BLaER1 treated with 17β-estradiol and CSF1 and Interleukin-3, amounts not matched to agents 10 nM and 100 nM (cell line): ENCODE results near the gene NCR1.
"Not testable (repeated sequence)": the region's sequence is repeated elsewhere in the genome, so short reads cannot be mapped to it uniquely, and the experiment has no call there.

Source experiments
- H3K27ac ChIP-seq, 11 experiments: shearing (Covaris generic); formaldehyde crosslinking; 2 replicates each; pipeline ENCODE4 v1.8.1; 2022
- H3K27me3 ChIP-seq, 11 experiments: shearing (Covaris generic); formaldehyde crosslinking; 2 replicates each; pipeline ENCODE4 v1.8.1; 2022
- H3K36me3 ChIP-seq, 11 experiments: shearing (Covaris generic); formaldehyde crosslinking; 2 replicates each; pipeline ENCODE4 v1.8.1; 2022
- H3K4me1 ChIP-seq, 10 experiments: shearing (Covaris generic); formaldehyde crosslinking; 2 replicates each; pipeline ENCODE4 v1.8.1; 2022
- H3K4me2 ChIP-seq, 11 experiments: shearing (Covaris generic); formaldehyde crosslinking; 2 replicates each; pipeline ENCODE4 v1.8.1; 2022
- H3K4me3 ChIP-seq, 10 experiments: shearing (Covaris generic); formaldehyde crosslinking; 2 replicates each; pipeline ENCODE4 v1.8.1; 2022
- H3K9ac ChIP-seq, 11 experiments: shearing (Covaris generic); formaldehyde crosslinking; 2 replicates each; pipeline ENCODE4 v1.8.1; 2022
- H3K9me3 ChIP-seq, 11 experiments: shearing (Covaris generic); formaldehyde crosslinking; replicated peaks in 1 of 11; 2 replicates each; pipeline ENCODE4 v1.8.1; 2022
- H4K20me1 ChIP-seq, 11 experiments: shearing (Covaris generic); formaldehyde crosslinking; 2 replicates each; pipeline ENCODE4 v1.8.1; 2022
- Cebpa-rat ChIP-seq, 11 experiments: shearing (Covaris generic); IDR thresholded peaks; 2 replicates each; pipeline ENCODE4 v1.8.1; 2022

Gene NCR1

DNA sequence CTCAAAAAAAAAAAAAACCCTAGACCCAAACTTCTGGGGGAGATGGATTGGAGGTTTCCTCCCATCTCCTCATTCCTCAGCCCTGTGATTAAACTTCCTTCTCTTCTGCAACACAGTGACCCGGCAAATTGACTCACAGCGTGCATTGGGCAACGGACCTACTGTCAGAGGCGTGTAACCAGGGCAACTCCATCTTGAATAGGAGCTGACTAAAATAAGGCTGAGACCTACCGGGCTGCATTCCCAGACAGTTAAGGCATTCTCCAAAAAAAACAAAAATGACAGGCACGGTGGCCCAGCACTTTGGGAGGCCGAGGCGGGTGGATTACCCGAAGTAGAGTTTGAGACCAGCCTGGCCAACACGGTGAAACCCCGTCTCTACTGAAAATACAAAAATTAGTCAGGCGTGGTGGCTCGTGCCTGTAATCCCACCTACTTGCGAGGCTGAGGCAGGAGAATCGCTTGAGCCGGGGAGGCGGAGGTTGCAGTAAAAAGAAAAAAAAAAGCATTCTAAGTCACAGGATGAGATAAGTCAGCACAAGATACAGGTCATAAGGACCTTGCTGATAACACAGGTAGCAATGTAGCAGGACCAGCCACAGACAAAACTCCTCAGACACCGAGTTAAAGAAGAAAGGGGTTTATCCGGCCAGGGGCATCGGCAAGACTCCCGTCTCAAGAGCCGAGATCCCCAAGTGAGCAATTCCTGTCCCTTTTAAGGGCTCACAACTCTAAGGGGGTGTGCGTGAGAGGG, 46.8 kb downstream of the NCR1 start:
- Histone ChIP-seq H3K4me3 (no peak overlapping the region), H3K9ac (peak overlapping the region in 4 of 11 experiments; percentile 3 to 61 (median 34); a peak in 6 of 22 replicates)

DNA sequence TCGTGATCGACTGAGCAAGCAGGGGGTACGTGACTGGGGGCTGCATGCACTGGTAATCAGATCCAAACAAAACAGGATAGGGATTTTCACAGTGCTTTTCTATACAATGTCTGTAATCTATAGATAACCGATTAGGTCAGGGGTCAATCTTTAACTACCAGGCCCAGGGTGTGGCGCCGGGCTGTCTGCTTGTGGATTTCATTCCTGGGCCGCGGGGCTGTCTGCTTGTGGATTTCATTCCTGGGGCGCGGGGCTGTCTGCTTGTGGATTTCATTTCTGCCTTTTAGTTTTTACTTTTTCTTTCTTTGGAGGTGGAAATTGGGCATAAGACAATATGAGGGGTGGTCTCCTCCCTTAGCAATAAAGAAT, 47.4 kb downstream of the NCR1 start:
- H3K9ac ChIP-seq, result peak overlapping the region in 2 of 11 experiments; percentile 59 to 61; a peak in 4 of 22 replicates
- peak overlapping the region in 5 of 11 experiments; percentile 55 to 80 (median 73); a peak in 9 of 22 replicates for H3K4me2 ChIP-seq
- peaks cover 25 to 84% (median 49%) of the 10 kb centered on the region in 10 experiments for H3K4me1 ChIP-seq
- peak overlapping the region in 6 of 11 experiments; percentile 5 to 83 (median 60); a peak in 10 of 22 replicates for H3K27ac ChIP-seq
- not testable (repeated sequence) for H3K27me3 ChIP-seq, H3K36me3 ChIP-seq, H4K20me1 ChIP-seq, H3K9me3 ChIP-seq, H3K4me3 ChIP-seq

More for the DNA sequence above, 46.8 kb downstream of the NCR1 start:
- Histone ChIP-seq H3K9me3 (no peaks in the 10 kb centered on the region), H3K4me2 (peak overlapping the region in 8 of 11 experiments; percentile 23 to 80 (median 62); a peak in 15 of 22 replicates), H3K27ac (peak overlapping the region in 6 of 11 experiments; percentile 5 to 83 (median 66); a peak in 10 of 22 replicates), H3K4me1 (peaks cover 21 to 78% (median 43%) of the 10 kb centered on the region in 10 experiments), H3K36me3 (no peaks in the 10 kb centered on the region), H4K20me1 (no peaks in the 10 kb centered on the region), H3K27me3 (no peaks in the 10 kb centered on the region)
- peak in 6 of 11 experiments; percentile 35 to 89 (median 64); a peak in 7 of 22 replicates for TF ChIP-seq Cebpa-rat (IDR thresholded peaks at IDR 0.05)

DNA sequence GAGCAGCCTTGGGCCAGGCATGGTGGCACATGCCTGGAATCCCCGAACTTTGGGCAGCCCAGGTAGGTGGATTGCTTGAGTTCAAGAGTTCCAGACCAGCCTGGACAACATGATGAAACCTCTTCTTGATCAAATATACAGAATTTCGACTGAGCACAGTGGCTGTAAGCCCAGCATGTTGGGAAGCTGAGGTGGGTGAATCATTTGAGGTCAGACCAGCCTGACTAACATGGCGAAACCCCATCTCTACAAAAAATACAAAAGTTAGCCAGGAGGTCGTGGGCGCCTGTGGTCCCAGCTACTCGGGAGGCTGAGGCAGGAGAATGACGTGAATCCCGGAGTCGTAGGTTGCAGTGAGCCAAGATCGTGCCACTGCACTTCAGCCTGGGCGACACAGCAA, 49.4 kb downstream of the NCR1 start:
- H3K4me1 ChIP-seq, result peaks cover 38 to 93% (median 61%) of the 10 kb centered on the region in 10 experiments
- no peaks in the 10 kb centered on the region for H3K27me3 ChIP-seq
- no peaks in the 10 kb centered on the region for H4K20me1 ChIP-seq
- H3K9ac ChIP-seq, result no peak overlapping the region
- peak overlapping the region in 7 of 11 experiments; percentile 6 to 62 (median 30); a peak in 10 of 22 replicates for H3K4me2 ChIP-seq
- H3K9me3 ChIP-seq, result no peaks in the 10 kb centered on the region
- H3K4me3 ChIP-seq, result no peak overlapping the region
- H3K27ac ChIP-seq, result peak overlapping the region in 4 of 11 experiments; percentile 9 to 54 (median 41); a peak in 8 of 22 replicates
- H3K36me3 ChIP-seq, result no peaks in the 10 kb centered on the region
- TF ChIP-seq Cebpa-rat (IDR thresholded peaks at IDR 0.05), result no peak

DNA sequence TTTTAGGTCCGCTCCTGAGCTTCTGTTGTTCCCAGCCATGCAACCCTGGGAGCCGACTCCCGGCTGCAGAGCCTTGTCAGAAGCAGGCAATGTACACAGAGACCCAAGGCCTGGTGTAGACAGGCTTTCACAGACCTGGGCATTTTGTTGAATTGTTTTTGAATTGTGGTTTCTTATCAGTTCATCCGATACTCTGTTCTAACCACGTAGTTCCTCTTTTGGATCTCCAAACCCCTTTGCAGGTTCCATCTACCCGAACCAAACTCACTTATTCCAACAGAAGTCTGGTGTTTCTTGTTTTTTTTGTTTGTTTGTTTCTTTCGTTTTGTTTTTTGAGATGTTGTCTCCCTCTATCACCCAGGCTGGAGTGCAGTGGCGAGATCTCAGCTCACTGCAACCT, 53.9 kb downstream of the NCR1 start:
- TF ChIP-seq Cebpa-rat (IDR thresholded peaks at IDR 0.05), result no peak
- H3K4me3 ChIP-seq, result peak overlapping the region in 3 of 10 experiments; percentile 1 to 9 (median 4); a peak in 2 of 20 replicates
- peak overlapping the region; percentile 60 to 88 (median 76) for H3K4me2 ChIP-seq
- no peaks in the 10 kb centered on the region for H3K36me3 ChIP-seq
- no peaks in the 10 kb centered on the region for H4K20me1 ChIP-seq
- H3K9me3 ChIP-seq, result 0 out of 22 replicates have a peak, but pooled peaks cover 0 to 4% (median 0%) of the 10 kb centered on the region in 11 experiments
- H3K27me3 ChIP-seq, result no peaks in the 10 kb centered on the region
- peaks cover 26 to 52% (median 38%) of the 10 kb centered on the region in 10 experiments for H3K4me1 ChIP-seq
- peak overlapping the region in 9 of 11 experiments; percentile 45 to 83 (median 74); a peak in 18 of 22 replicates for H3K27ac ChIP-seq
- peak overlapping the region in 9 of 11 experiments; percentile 16 to 69 (median 58); a peak in 15 of 22 replicates for H3K9ac ChIP-seq
